ENCODE data around the gene AP3D1.

AP3D1 gene

DNA sequence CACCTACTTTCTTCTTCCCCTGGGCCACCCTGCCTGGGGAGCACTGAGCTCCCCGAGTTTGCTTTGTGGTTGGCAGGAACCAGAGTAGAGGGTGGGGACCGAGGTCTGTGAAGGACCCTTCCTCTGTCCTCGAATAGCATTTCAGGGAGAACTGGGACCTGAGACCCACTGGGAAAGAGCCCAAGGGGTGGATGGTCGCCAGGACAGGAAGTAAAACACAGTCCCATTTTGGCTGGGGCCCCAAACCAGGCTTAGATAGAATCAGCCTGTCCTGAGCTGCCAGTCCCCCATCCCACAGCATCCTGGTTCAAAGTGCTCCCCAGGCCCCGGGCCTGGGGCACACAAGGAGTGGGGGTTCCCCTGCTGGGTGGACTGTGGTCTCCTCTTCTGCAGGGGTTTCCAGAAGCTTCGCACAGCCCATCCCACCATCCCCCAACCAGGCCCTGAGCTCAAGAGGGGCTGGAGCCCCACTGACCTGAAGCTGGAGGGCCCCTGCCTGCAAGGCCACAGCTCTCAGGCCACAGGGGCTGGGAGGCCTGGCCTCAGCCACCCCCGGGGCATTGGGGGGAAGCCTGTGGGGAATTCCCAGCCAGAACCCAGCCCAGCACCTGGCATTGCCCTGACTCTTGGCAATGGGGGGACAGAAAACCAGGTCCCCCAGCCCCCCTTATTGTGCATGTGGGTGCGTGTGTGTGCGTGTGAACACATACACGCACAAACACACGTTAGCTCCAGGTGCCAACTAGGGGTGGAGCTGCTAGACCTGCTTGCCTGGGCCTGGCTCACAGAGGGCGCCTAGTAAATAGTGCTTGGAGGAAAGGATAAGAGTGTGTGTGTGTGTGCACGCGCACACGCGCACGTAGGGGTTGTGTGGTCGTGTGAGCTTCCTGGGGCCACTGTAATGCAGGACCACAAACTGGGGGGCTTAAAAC, 99.3 kb downstream of the AP3D1 start:
- TF ChIP-seq POLR2AphosphoS5 (IDR thresholded peaks at IDR 0.05; ENCODE audit: low read depth, low read length) (no peak), SPI1 (IDR thresholded peaks at IDR 0.05; ENCODE audit: low read depth, low read length) (0 out of 2 replicates have a peak, but pooled peaks have one; percentile 0)
- FAIRE-seq (no peak), DNase-seq (ENCODE audit: insufficient read length, low spot score) (no peak)

DNA sequence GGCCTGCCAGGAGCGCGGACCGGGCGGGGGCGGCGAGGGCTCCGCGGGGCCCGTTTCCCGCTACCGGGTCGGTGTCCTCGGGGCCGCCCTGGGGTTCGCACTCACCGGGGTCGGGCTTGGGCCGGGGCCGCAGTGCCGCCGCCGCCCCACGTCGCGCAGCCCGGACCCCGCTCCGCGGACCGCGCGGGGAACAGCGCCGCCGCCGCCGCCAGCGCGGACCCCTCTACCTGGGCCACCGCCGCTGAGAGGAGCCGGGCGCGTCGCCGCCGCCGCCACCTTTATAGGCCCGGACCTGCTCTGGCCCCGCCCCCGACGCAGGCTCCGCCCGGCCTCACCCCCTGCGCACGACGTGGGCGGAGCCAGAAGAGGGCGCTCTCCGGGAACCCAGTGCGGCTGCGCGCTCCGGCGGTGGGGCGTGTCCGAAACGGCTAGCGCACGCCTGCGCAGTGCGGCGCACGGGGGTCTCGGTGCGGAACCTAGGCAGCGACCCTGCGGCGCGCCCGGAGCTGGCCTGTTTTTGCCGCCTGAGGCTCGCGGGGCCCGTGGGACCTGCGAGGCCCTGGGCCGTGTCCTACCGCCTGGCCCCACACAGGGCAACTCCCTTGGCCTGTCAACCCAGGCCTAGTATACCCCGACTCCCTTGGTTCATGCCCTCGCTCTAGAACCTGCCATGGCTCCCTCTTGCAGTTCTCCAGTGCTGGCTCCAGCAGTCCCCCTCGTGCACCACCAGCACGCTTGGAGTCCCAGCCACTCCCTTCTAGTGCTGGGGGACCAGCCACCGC, 100.2 kb downstream of the AP3D1 start, which contains the start of gene MKNK2:
Gene MKNK2 (minus strand): TSS at position 254 of the 782 bp plus-strand sequence. CDS start 393 bp downstream, outside the sequence.
- FAIRE-seq, result peak; percentile 100
- peak; percentile 89 for TF ChIP-seq POU2F2 (IDR thresholded peaks at IDR 0.05; ENCODE audit: low read depth, low read length)
- no peak for TF ChIP-seq PAX5 (IDR thresholded peaks at IDR 0.05; ENCODE audit: insufficient read depth, low read length, severe bottlenecking)
- peak; percentile 87 for TF ChIP-seq TAF1 (IDR thresholded peaks at IDR 0.05; ENCODE audit: low read depth, low read length)
- TF ChIP-seq POLR2A (IDR thresholded peaks at IDR 0.05; ENCODE audit: low read depth, low read length), result peak; percentile 99
- peak; percentile 98 for TF ChIP-seq POLR2AphosphoS5 (IDR thresholded peaks at IDR 0.05; ENCODE audit: low read depth, low read length)

More for the DNA sequence above, 100.2 kb downstream of the AP3D1 start, which contains the start of gene MKNK2:
- DNase-seq (ENCODE audit: insufficient read length, low spot score), result peak; percentile 87

All from GM12891 (cell line).